Gastrocnemius medialis (tissue), 4 donors: Measurements from ENCODE around the gene GLI2.

ENCODE experiments used
- POLR2A ChIP-seq, 2 donors: fragments of 450-650 bp; IDR thresholded peaks; one replicate each; pipeline ENCODE4 v1.6.1; 2017; ENCODE audit warnings: antibody characterized with exemption in 2 of 2, mild to moderate bottlenecking in 2 of 2, moderate library complexity in 2 of 2
- TF ChIP-seq, protein P1 (sequence below), 5 experiments: fragments of 450-650 bp in 3 of 5; fragments of 200-600 bp in 2 of 5; sonication (generic) in 2 of 5; IDR thresholded peaks in 4 of 5; conservative IDR thresholded peaks in 1 of 5; 1 replicate in 4 of 5; 2 replicates in 1 of 5; pipeline ENCODE4 v1.5.1; 2016 to 2019; ENCODE audit warnings: antibody characterized with exemption in 5 of 5, mild to moderate bottlenecking in 3 of 5, moderate library complexity in 3 of 5

DNA sequence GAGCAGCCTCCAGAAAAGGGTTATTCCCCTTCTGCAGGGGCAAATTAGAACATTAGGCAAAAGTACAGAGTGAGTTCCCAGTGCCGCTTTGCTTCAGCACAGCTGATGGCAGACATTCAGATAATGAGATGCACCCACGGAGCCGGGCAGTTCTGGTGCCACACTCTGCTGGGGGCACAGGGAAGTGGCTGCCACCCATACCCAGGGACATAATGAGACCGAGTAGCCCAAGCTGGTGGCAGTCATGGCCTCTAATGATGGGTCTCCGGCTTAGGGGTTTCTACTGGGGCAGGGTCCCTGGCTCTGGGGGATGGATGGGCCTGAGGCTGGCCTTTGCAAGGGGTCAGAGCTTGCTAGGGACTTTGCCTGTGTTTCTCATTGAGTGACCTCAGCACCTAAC lies 26.2 kb downstream of the GLI2 start:
- TF ChIP-seq, protein P1, sequence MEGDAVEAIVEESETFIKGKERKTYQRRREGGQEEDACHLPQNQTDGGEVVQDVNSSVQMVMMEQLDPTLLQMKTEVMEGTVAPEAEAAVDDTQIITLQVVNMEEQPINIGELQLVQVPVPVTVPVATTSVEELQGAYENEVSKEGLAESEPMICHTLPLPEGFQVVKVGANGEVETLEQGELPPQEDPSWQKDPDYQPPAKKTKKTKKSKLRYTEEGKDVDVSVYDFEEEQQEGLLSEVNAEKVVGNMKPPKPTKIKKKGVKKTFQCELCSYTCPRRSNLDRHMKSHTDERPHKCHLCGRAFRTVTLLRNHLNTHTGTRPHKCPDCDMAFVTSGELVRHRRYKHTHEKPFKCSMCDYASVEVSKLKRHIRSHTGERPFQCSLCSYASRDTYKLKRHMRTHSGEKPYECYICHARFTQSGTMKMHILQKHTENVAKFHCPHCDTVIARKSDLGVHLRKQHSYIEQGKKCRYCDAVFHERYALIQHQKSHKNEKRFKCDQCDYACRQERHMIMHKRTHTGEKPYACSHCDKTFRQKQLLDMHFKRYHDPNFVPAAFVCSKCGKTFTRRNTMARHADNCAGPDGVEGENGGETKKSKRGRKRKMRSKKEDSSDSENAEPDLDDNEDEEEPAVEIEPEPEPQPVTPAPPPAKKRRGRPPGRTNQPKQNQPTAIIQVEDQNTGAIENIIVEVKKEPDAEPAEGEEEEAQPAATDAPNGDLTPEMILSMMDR (IDR thresholded peaks at IDR 0.05 in 4 of 5, conservative IDR thresholded peaks at IDR 0.05 in 1 of 5), result no peak
- no peak for TF ChIP-seq POLR2A (IDR thresholded peaks at IDR 0.05)
